GM18507 (cell line): ENCODE measurements around the gene TCHHL1.

ENCODE experiments used
- DNase-seq: peaks from one replicate; pipeline ENCODE4 v3.0.0; 2011; ENCODE audit warnings: low read depth; ENCODE audit not compliant: insufficient read length; ENCODE audit errors: extremely low spot score
- FAIRE-seq: peaks from 2 replicates; lab custom pipeline; 2011; peaks lifted over from hg19 to GRCh38; lab: Jason Lieb, UNC

TCHHL1 gene

GRCh38 chr1:152089014-152089674 lies at the start of gene TCHHL1:
TCHHL1 (minus strand) TSS chr1:152089064; CDS start chr1:152088143, 921 bp downstream.
- FAIRE-seq, result no peak
- no peak for DNase-seq

DNA sequence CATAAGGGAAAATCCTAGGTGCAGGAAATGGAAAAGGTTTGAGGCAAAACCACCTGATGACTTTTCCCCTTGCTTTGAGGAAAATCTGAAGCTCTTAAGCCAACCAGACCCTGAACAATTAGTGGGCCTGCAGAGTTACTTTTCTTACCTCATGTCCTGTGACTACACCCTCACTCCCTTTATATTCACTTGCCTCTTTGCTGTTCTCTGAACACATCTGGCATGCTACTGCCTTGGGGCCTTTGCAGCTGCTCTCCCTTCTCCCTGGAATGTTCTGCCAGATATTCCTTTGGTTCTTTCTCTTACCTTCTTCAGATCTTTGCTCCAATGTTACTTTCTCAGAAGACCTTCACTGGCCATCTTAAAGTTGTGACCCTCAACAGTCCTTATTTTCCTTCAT lies 48.4 kb upstream of the TCHHL1 start:
- no peak for DNase-seq
- FAIRE-seq, result no peak

DNA sequence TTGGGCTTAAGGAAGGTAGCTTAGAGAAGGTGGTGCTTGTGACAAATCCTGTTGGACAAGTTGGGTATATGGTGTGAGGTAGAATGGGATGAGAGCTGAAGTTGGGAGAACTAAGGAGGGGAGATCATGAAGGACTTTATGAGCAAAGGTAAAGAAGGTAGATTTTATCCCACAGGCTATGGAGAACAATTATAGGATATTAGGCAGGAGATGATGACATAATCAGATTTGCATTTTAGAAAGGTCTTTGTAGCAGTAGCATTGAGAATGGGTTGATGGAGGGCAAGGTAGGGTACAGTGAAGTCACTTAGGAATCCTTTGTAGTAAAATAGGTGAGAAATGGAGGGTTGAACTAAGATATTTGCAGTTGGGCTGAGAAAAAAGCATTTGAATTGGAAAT lies 41.3 kb upstream of the TCHHL1 start:
- FAIRE-seq, result no peak

GRCh38 chr1:152127673-152128072 lies 38.8 kb upstream of the TCHHL1 start:
- FAIRE-seq (no peak), DNase-seq (no peak)

More for the DNA sequence above, 41.3 kb upstream of the TCHHL1 start:
- no peak for DNase-seq

GRCh38 chr1:152125834-152126443 lies 37.1 kb upstream of the TCHHL1 start:
- DNase-seq (no peak), FAIRE-seq (no peak)

DNA sequence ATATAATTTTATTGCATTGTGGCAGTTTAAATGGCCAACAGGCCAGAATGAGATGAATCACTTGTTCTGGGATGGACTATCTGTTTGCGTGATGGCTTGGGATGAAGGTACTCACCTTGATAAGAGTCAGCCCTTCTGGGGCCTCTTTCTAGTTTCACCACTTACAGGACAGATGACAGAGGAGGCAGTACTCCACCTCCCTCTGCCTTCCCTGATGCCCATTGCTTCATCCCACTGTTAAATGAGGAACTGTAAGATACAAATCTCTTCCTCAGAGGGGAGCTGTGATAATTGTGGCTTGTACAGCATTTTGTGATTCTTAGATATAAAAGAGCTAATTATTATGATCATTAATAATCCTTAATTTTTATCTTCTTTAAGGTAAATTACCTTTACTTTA lies 30.1 kb upstream of the TCHHL1 start:
- no peak for FAIRE-seq
- DNase-seq, result no peak

GRCh38 chr1:152115344-152115743 lies 26.5 kb upstream of the TCHHL1 start, which contains the start of gene TCHH:
TCHH (minus strand) TSS chr1:152115444; CDS start chr1:152114080, 1,364 bp downstream.
- FAIRE-seq, result no peak
- no peak for DNase-seq

DNA sequence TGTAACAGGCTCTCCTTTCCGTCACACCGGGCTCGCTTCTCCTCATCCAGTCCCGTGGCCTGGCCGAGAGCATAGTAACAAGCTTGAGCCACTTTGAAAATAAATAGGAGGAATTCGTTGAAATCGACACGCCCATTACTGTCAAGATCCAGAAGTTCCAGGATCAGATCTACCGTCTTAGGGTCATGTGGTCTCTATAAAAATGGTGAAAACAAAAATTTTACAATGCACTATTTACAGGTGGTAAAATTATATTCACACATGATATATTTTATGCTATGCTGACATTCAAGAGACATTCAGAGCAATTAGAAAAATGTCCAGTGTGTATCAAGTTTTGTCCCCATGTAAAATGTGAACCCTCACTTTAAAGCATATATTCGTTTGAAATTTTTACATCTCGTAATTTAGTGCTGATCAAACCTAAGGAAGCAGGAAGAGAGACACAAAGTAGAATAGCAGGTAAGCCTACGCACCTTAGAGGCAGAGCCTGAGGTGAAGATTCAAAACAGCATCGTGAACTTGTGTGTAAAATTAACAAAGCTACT lies 24.1 kb upstream of the TCHHL1 start:
- FAIRE-seq (no peak), DNase-seq (no peak)

GRCh38 chr1:152112101-152112884 lies 23.4 kb upstream of the TCHHL1 start:
- no peak for DNase-seq
- FAIRE-seq, result no peak

GRCh38 chr1:152111515-152111968 lies 22.7 kb upstream of the TCHHL1 start:
- no peak for DNase-seq

DNA sequence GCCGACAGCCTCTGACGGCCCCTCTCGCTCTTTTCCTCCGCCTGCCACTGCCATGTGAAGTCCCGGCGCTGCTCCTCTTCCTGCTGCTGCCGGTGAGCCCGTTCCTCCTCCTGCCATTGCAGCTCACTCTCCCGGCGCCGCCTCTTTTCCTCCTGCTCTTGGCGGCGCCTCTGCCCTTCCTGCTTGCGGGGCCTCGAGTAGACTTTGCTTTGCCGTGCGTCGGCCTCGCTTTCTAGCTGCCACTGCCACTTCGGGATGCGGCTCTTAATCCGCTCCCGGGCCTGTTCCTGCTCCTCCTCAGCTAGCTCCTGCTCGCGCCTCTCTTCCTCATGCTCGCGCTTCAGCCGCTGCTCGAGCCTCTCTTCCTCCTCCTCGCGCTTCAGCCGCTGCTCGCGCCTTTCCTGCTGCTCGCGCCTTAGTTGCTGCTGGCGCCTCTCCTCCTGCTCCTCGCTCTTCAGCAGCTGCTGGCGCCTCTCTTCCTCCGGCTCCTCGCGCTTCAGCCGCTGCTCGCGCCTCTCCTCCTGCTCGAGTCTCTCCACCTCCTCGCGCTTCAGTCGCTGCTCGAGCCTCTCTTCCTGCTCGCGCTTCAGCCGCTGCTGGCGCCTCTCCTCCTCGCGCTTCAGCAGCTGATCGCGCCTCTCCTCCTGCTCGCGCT lies 22.1 kb upstream of the TCHHL1 start:
- DNase-seq (no peak), FAIRE-seq (no peak)

More at GRCh38 chr1:152111515-152111968, 22.7 kb upstream of the TCHHL1 start:
- FAIRE-seq, result no peak

GRCh38 chr1:152110365-152110859 lies 21.5 kb upstream of the TCHHL1 start:
- no peak for DNase-seq
- no peak for FAIRE-seq

DNA sequence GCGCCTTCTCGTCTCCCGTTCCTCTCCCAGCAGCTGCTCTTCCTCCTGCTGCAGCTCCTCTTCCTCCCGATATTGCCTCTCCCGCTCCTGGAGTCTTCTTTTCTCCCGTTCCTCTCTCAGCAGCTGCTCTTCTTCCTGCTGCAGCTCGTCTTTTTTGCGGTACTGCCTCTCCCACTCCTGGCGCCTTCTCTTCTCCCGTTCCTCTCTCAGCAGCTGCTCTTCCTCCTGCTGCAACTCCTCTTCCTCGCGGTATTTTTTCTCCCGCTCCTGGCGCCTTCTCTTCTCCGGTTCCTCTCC lies 21.1 kb upstream of the TCHHL1 start:
- FAIRE-seq (no peak), DNase-seq (no peak)

GRCh38 chr1:152109231-152109997 lies 20.6 kb upstream of the TCHHL1 start:
- FAIRE-seq (no peak), DNase-seq (no peak)

GRCh38 chr1:152108882-152109222 lies 20.0 kb upstream of the TCHHL1 start:
- FAIRE-seq (no peak), DNase-seq (no peak)

DNA sequence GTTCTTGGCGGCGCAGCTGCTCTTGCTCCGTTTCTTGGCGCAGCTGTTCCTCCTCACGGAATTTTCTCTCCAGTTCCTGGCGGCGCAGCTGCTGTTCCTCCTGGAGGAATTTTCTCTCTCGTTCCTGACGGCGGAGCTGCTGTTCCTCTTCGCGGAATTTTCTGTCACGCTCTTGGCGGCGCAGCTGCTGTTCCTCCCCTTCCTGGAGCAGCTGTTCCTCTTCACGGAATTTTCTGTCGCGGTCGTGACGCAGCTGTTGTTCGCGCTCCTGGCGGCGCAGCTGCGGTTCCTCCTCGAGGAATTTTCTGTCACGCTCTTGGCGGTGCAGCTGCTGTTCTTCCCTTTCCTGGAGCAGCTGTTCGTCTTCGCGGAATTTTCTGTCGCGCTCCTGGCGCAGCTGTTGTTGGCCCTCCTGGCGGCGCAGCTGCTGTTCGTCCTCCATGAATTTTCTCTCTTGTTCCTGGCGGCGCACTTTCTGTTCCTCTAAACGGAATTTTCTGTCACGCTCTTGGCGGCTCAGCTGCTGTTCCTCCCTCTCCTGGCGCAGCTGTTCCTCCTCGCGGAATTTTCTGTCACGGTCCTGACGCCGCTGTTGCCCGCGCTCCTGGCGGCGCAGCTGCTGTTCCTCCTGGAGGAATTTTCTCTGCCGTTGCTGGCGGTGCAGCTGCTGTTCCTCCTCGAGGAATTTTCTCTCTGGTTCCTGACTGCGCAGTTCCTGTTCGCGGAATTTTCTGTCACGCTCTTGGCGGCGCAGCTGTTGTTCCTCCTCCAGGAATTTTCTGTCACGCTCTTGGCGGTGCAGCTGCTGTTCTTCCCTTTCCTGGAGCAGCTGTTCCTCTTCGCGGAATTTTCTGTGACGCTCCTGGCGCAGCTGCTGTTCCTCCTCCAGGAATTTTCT lies 19.4 kb upstream of the TCHHL1 start:
- no peak for DNase-seq
- no peak for FAIRE-seq

DNA sequence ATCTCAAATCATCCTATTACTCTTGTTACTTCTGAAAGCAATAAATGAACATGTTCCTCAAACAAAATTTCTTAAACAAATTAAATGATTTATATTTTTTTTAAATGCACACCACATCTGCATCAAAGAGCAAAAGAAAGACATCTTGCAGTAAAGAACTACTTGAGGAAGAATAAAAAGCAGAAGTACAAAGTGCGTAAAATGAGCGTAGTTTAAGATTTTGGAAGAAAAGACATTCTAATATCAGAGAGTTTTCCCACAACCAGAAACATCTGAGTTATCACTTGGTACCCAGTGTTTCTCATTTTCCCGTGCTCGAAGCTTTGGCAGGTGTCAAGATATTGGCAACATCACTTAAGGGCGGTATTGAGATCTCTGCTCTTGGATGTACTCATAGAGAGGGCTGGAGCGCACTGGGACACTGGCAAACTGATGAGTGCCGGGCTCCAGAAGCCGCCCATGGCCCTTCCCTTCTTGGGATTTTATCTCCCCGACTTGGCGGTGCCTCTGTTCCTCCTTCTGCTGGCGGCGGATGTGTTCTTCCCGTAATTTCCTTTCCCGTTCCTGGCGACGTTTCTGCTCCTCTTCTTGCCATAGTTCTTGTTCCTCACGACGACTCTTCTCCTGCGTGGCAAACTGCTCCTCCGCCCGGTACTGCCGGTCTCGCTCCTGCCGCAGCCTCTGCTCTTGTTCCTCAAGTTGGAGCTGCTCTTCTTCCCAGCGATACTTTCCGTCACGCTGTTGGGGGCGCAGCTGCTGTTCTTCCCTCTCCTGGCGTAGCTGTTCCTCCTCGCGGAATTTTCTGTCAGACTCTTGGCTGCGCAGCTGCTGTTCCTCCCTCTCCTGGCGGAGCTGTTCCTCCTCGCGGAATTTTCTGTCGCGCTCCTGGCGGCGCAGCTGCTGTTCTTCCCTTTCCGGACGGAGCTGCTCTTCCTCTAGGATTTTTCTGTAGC lies 18.4 kb upstream of the TCHHL1 start:
- DNase-seq (no peak), FAIRE-seq (no peak)
